HEK293 (cell line): Measurements from ENCODE around the gene TMEM181.
A peak's percentile ranks its signal among the peaks of the same experiment; 100 is the strongest.

Experiments
- CTCF ChIA-PET: fragments of 350-600 bp; formaldehyde crosslinking; extraction: SDS; loops from one replicate; lab custom pipeline; 2021; ENCODE audit warnings: antibody characterized with exemption; lab: Yijun Ruan, JAX
- POLR2A ChIA-PET: fragments of 300-600 bp; formaldehyde crosslinking; extraction: SDS; loops from one replicate; lab custom pipeline; 2020; ENCODE audit warnings: antibody characterized with exemption, inconsistent platforms; lab: Yijun Ruan, JAX
- H3K27ac ChIP-seq: fragments of 200-500 bp; sonication (Bioruptor generic); 2 replicates; pipeline ENCODE4 v1.5.1; 2014; ENCODE audit warnings: low read depth, low read length, control low read depth, inconsistent platforms; ENCODE audit errors: extremely low read depth
- H3K36me3 ChIP-seq, 2 experiments: fragments of 200-500 bp in 1 of 2; sonication (Bioruptor generic) in 1 of 2; 1 replicate in 1 of 2; 2 replicates in 1 of 2; pipeline ENCODE4 v1.5.1; 2014 to 2017; ENCODE audit warnings: inconsistent platforms in 2 of 2, low read length in 2 of 2; ENCODE audit not compliant: control insufficient read depth in 2 of 2, insufficient read depth in 1 of 2
- H3K4me1 ChIP-seq: fragments of 200-500 bp; sonication (Bioruptor generic); 2 replicates; pipeline ENCODE4 v1.5.1; 2014; ENCODE audit warnings: mild to moderate bottlenecking, low read length, inconsistent platforms; ENCODE audit not compliant: control insufficient read depth, insufficient read depth
- H3K4me3 ChIP-seq: 2 replicates; pipeline ENCODE4 v1.5.1; 2011; ENCODE audit warnings: low read depth, mild to moderate bottlenecking, control low read depth, low read length, moderate library complexity
- H3K9me3 ChIP-seq: fragments of 200-500 bp; sonication (Bioruptor generic); 2 replicates; pipeline ENCODE4 v1.5.1; 2014; ENCODE audit warnings: low read depth, low read length, inconsistent platforms; ENCODE audit not compliant: control insufficient read depth, insufficient read depth
- SP3 ChIP-seq: fragments of 450-650 bp; formaldehyde crosslinking; IDR thresholded peaks from 2 replicates; pipeline ENCODE4 v1.5.1; 2016; ENCODE audit warnings: missing biosample characterization, missing genetic modification characterization
- ZFP41 ChIP-seq: fragments of 450-650 bp; formaldehyde crosslinking; IDR thresholded peaks from 2 replicates; pipeline ENCODE4 v1.5.1; 2016; ENCODE audit warnings: missing biosample characterization, missing genetic modification characterization, borderline replicate concordance
- ZFP69B ChIP-seq: fragments of 450-650 bp; formaldehyde crosslinking; IDR thresholded peaks from 2 replicates; pipeline ENCODE4 v1.5.1; 2016; ENCODE audit warnings: missing biosample characterization, missing genetic modification characterization
- ZNF202 ChIP-seq: fragments of 450-650 bp; formaldehyde crosslinking; IDR thresholded peaks from 2 replicates; pipeline ENCODE4 v1.5.1; 2016; ENCODE audit warnings: missing biosample characterization, missing genetic modification characterization, borderline replicate concordance
- ZNF24 ChIP-seq: fragments of 450-650 bp; formaldehyde crosslinking; IDR thresholded peaks from 2 replicates; pipeline ENCODE4 v1.5.1; 2016; ENCODE audit warnings: missing biosample characterization, missing genetic modification characterization
- ZNF248 ChIP-seq: fragments of 450-650 bp; formaldehyde crosslinking; IDR thresholded peaks from 2 replicates; pipeline ENCODE4 v1.5.1; 2017; ENCODE audit warnings: missing biosample characterization, missing genetic modification characterization
- ZNF433 ChIP-seq: fragments of 450-650 bp; formaldehyde crosslinking; IDR thresholded peaks from 2 replicates; pipeline ENCODE4 v1.5.1; 2016; ENCODE audit warnings: missing biosample characterization, missing genetic modification characterization, low read depth
- ZNF529 ChIP-seq: fragments of 450-650 bp; formaldehyde crosslinking; IDR thresholded peaks from 2 replicates; pipeline ENCODE4 v1.5.1; 2017; ENCODE audit warnings: missing genetic modification characterization, missing biosample characterization; ENCODE audit not compliant: insufficient replicate concordance
- ZNF571 ChIP-seq: fragments of 450-650 bp; formaldehyde crosslinking; IDR thresholded peaks from 2 replicates; pipeline ENCODE4 v1.5.0; 2017; ENCODE audit warnings: missing biosample characterization, missing genetic modification characterization
- ZNF585B ChIP-seq: fragments of 450-650 bp; formaldehyde crosslinking; IDR thresholded peaks from 2 replicates; pipeline ENCODE4 v1.5.1; 2016; ENCODE audit warnings: missing biosample characterization, missing genetic modification characterization
- ZNF596 ChIP-seq: fragments of 450-650 bp; IDR thresholded peaks from 2 replicates; pipeline ENCODE4 v1.5.0; 2018; ENCODE audit warnings: missing biosample characterization, mild to moderate bottlenecking, missing genetic modification characterization, moderate library complexity
- ZNF654 ChIP-seq: fragments of 450-650 bp; formaldehyde crosslinking; IDR thresholded peaks from 2 replicates; pipeline ENCODE4 v1.5.1; 2016; ENCODE audit warnings: low read depth, missing biosample characterization, missing genetic modification characterization
- ZNF664 ChIP-seq: fragments of 450-650 bp; formaldehyde crosslinking; IDR thresholded peaks from 2 replicates; pipeline ENCODE4 v1.5.1; 2016; ENCODE audit warnings: missing biosample characterization, missing genetic modification characterization
- ZNF692 ChIP-seq: fragments of 450-650 bp; formaldehyde crosslinking; IDR thresholded peaks from 2 replicates; pipeline ENCODE4 v1.5.1; 2016; ENCODE audit warnings: missing biosample characterization, missing genetic modification characterization
- TF ChIP-seq, protein P1 (sequence below): fragments of 450-650 bp; formaldehyde crosslinking; IDR thresholded peaks from 2 replicates; pipeline ENCODE4 v1.5.0; 2017; ENCODE audit warnings: missing biosample characterization, missing genetic modification characterization, borderline replicate concordance
- TF ChIP-seq, protein P2 (sequence below): fragments of 450-650 bp; formaldehyde crosslinking; IDR thresholded peaks from 2 replicates; pipeline ENCODE4 v1.5.1; 2016; ENCODE audit warnings: missing biosample characterization, missing genetic modification characterization

TMEM181 gene

GRCh38 chr6:158558415-158559306 lies 1.2 kb upstream of the TMEM181 start:
- CTCF ChIA-PET = interaction anchor here (0.6 to 1.2 kb wide), 5 partner anchors 14 to 343 kb away, joined by 3 to 4 read pairs (median 3); no protein-coding TSS in a partner anchor
- POLR2A ChIA-PET = interaction anchor here (0.5 to 1.3 kb wide), 5 partner anchors 14 to 1729 kb away, joined by 3 to 6 read pairs (median 3); partner anchors contain the start of gene DYNLT1
- no peaks in the 10 kb centered on the region for H3K9me3 ChIP-seq
- H3K4me1 ChIP-seq = peaks cover 15% of the 10 kb centered on the region
- no peak overlapping the region for H3K4me3 ChIP-seq
- H3K27ac ChIP-seq = no peak overlapping the region
- TF ChIP-seq, protein P1, sequence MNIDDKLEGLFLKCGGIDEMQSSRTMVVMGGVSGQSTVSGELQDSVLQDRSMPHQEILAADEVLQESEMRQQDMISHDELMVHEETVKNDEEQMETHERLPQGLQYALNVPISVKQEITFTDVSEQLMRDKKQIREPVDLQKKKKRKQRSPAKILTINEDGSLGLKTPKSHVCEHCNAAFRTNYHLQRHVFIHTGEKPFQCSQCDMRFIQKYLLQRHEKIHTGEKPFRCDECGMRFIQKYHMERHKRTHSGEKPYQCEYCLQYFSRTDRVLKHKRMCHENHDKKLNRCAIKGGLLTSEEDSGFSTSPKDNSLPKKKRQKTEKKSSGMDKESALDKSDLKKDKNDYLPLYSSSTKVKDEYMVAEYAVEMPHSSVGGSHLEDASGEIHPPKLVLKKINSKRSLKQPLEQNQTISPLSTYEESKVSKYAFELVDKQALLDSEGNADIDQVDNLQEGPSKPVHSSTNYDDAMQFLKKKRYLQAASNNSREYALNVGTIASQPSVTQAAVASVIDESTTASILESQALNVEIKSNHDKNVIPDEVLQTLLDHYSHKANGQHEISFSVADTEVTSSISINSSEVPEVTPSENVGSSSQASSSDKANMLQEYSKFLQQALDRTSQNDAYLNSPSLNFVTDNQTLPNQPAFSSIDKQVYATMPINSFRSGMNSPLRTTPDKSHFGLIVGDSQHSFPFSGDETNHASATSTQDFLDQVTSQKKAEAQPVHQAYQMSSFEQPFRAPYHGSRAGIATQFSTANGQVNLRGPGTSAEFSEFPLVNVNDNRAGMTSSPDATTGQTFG (tag by site-specific recombination) = no peak
- TF ChIP-seq ZNF202 = no peak
- TF ChIP-seq ZFP41 (tag by site-specific recombination) = no peak
- no peak for TF ChIP-seq ZFP69B
- no peak for TF ChIP-seq ZNF596
- TF ChIP-seq ZNF571 (tag by site-specific recombination) = no peak
- no peak for TF ChIP-seq ZNF248
- TF ChIP-seq ZNF529 (tag by site-specific recombination) = no peak
- TF ChIP-seq SP3 (tag by site-specific recombination) = no peak
- no peak for TF ChIP-seq ZNF654 (tag by site-specific recombination)
- no peak for TF ChIP-seq ZNF585B (tag by site-specific recombination)
- peaks cover 0 to 4% of the 10 kb centered on the region in 2 experiments; a peak in 1 of 3 replicates for H3K36me3 ChIP-seq

DNA sequence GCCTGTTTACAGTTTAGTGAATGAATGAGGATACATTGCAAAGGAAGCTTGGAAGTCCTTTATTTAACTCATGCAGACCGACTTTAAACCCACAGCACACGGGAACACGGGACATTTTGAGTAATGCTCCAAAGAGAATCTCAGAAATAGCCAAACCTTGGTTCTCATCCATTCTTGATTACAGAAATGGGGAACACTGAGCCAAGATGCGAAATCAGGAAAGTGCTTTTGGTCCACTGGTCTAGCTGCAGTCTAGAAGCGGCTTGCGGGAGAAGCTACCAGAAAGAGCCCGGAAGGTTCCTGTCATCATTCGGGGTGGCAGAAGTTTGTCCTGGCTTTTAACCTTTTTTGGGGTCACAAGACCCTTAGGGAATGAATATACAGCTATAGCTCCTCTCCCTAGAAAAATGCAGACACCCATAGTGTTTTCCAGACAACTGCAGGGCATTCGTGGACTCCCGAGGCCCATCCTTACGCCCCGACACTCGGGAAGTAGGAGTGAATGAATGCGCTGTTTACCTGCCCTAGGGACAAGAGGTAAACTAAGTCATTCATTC lies 475 bp upstream of the TMEM181 start:
- H3K4me1 ChIP-seq = peaks cover 15% of the 10 kb centered on the region
- H3K36me3 ChIP-seq = peaks cover 0 to 4% of the 10 kb centered on the region in 2 experiments; a peak in 1 of 3 replicates
- TF ChIP-seq ZNF692 (tag by site-specific recombination) (0 out of 2 replicates have a peak, but pooled peaks have one; percentile 32), ZNF433 (no peak), ZNF664 (tag by site-specific recombination) (no peak), ZNF24 (tag by site-specific recombination) (peak; percentile 94)
- TF ChIP-seq, protein P2, sequence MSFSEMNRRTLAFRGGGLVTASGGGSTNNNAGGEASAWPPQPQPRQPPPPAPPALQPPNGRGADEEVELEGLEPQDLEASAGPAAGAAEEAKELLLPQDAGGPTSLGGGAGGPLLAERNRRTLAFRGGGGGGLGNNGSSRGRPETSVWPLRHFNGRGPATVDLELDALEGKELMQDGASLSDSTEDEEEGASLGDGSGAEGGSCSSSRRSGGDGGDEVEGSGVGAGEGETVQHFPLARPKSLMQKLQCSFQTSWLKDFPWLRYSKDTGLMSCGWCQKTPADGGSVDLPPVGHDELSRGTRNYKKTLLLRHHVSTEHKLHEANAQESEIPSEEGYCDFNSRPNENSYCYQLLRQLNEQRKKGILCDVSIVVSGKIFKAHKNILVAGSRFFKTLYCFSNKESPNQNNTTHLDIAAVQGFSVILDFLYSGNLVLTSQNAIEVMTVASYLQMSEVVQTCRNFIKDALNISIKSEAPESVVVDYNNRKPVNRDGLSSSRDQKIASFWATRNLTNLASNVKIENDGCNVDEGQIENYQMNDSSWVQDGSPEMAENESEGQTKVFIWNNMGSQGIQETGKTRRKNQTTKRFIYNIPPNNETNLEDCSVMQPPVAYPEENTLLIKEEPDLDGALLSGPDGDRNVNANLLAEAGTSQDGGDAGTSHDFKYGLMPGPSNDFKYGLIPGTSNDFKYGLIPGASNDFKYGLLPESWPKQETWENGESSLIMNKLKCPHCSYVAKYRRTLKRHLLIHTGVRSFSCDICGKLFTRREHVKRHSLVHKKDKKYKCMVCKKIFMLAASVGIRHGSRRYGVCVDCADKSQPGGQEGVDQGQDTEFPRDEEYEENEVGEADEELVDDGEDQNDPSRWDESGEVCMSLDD (tag by site-specific recombination) = 0 out of 2 replicates have a peak, but pooled peaks have one; percentile 19
- peak overlapping the region; percentile 82 for H3K4me3 ChIP-seq
- no peaks in the 10 kb centered on the region for H3K9me3 ChIP-seq
- peak overlapping the region; percentile 32; the same call in 1 of the 2 replicates for H3K27ac ChIP-seq
- ChIA-PET CTCF (interaction anchor here (0.7 to 1.1 kb wide), 4 partner anchors 8 to 338 kb away, joined by 3 to 4 read pairs (median 4); no protein-coding TSS in a partner anchor), POLR2A (interaction anchor here (0.5 to 1.3 kb wide), 6 partner anchors 15 to 1730 kb away, joined by 3 to 6 read pairs (median 3); partner anchors contain the start of gene DYNLT1)
